Ovary (tissue), 3 donors: ENCODE measurements around the gene EBF4.

Experiments
- EP300 ChIP-seq: sonication (generic); formaldehyde crosslinking; IDR thresholded peaks from one replicate; pipeline ENCODE4 v1.6.1; 2017; ENCODE audit warnings: antibody characterized with exemption
- POLR2A ChIP-seq: fragments of 450-650 bp; IDR thresholded peaks from one replicate; pipeline ENCODE4 v1.6.1; 2017; ENCODE audit warnings: antibody characterized with exemption, mild to moderate bottlenecking, moderate library complexity
- TF ChIP-seq, protein P1 (sequence below), 3 donors: fragments of 450-650 bp in 2 of 3; fragments of 200-600 bp in 1 of 3; IDR thresholded peaks; one replicate each; pipeline versions ENCODE4 v1.5.1 to v1.8.0; 2016 to 2022; ENCODE audit warnings: antibody characterized with exemption in 3 of 3, mild to moderate bottlenecking in 1 of 3
- donor health status: DM: no; HTN: no; CAD: no.

DNA sequence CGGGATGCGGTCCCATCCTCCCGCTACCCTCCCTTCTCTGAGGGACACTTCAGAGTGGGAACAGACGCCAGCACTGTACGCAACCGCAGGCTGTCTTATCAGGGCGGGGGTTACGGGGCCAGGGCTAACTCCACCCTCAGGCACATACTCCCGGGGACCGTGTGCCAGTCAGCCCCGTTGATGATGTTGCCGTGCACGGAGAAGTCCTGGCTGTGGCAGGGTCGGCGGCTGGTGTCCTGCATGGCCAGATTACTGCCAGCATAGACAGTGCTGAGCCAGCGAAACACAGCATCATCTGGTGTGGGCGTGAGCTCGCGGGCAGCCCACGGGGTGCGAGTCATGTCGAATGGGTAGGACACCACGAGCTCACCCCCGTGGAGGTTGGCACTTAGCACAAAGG, 102.9 kb downstream of the EBF4 start:
- TF ChIP-seq, protein P1, sequence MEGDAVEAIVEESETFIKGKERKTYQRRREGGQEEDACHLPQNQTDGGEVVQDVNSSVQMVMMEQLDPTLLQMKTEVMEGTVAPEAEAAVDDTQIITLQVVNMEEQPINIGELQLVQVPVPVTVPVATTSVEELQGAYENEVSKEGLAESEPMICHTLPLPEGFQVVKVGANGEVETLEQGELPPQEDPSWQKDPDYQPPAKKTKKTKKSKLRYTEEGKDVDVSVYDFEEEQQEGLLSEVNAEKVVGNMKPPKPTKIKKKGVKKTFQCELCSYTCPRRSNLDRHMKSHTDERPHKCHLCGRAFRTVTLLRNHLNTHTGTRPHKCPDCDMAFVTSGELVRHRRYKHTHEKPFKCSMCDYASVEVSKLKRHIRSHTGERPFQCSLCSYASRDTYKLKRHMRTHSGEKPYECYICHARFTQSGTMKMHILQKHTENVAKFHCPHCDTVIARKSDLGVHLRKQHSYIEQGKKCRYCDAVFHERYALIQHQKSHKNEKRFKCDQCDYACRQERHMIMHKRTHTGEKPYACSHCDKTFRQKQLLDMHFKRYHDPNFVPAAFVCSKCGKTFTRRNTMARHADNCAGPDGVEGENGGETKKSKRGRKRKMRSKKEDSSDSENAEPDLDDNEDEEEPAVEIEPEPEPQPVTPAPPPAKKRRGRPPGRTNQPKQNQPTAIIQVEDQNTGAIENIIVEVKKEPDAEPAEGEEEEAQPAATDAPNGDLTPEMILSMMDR (IDR thresholded peaks at IDR 0.05): no peak
- TF ChIP-seq POLR2A (no peak), EP300 (no peak)
